IMR-90 (cell line): ENCODE measurements around the gene ALDH5A1. TPM values are rescaled to one million over a fixed set of nuclear protein-coding genes. Genes with fewer than 3 reads are reported as not detected.

Source experiments
- ATAC-seq: fragments of 200-7000 bp; cut with Tn5 transposase; 2 replicates; pipeline ENCODE4 v1.9.1; 2020; ENCODE audit warnings: low read depth, mild to moderate bottlenecking, moderate library complexity
- BruUV-seq: library from RNA; stranded (reverse); fragments of 400-500 nt; replicated peaks from 2 replicates; lab custom pipeline; 2021; lab: Mats Ljungman, UMichigan
- CTCF ChIA-PET: fragments of 300-600 bp; formaldehyde crosslinking; extraction: SDS; loops from one replicate; lab custom pipeline; 2021; ENCODE audit warnings: antibody characterized with exemption; lab: Yijun Ruan, JAX
- POLR2A ChIA-PET: fragments of 300-600 bp; sonication (Branson Sonifier 250); formaldehyde crosslinking; loops from one replicate; lab custom pipeline; 2022; ENCODE audit warnings: antibody characterized with exemption; ENCODE audit not compliant: unreplicated experiment; lab: Charles Lee
- DNase-seq: peaks from one replicate; pipeline ENCODE4 v3.0.0; 2013
- H2AFZ ChIP-seq: replicated peaks from 2 replicates; pipeline ENCODE3; 2013; ENCODE audit warnings: low read length, mild to moderate bottlenecking; ENCODE audit not compliant: poor library complexity
- H2AK5ac ChIP-seq: 2 replicates; pipeline ENCODE4 v1.6.1; 2013; ENCODE audit warnings: low read depth, low read length, inconsistent platforms
- H2AK9ac ChIP-seq: replicated peaks from 2 replicates; pipeline ENCODE3; 2013; ENCODE audit warnings: mild to moderate bottlenecking, low read depth, low read length, moderate library complexity; ENCODE audit not compliant: poor library complexity
- H2BK120ac ChIP-seq: 2 replicates; pipeline ENCODE4 v1.6.1; 2013; ENCODE audit warnings: low read depth, low read length, inconsistent platforms
- H2BK15ac ChIP-seq: 3 replicates; pipeline ENCODE4 v1.6.1; 2013; ENCODE audit warnings: low read depth, low read length, inconsistent platforms
- H2BK20ac ChIP-seq: 2 replicates; pipeline ENCODE4 v1.6.1; 2013; ENCODE audit warnings: low read depth, mild to moderate bottlenecking, inconsistent platforms, low read length, moderate library complexity
- H2BK5ac ChIP-seq: 2 replicates; pipeline ENCODE4 v1.6.1; 2013; ENCODE audit warnings: mild to moderate bottlenecking, low read depth, low read length, inconsistent platforms; ENCODE audit not compliant: poor library complexity, severe bottlenecking
- H3K14ac ChIP-seq: replicated peaks from 2 replicates; pipeline ENCODE4 v1.6.1; 2013; ENCODE audit warnings: low read depth, low read length, inconsistent platforms
- H3K18ac ChIP-seq: 2 replicates; pipeline ENCODE4 v1.6.1; 2013; ENCODE audit warnings: low read depth, low read length, control low read depth
- H3K23ac ChIP-seq: 2 replicates; pipeline ENCODE4 v1.6.1; 2013; ENCODE audit warnings: low read depth, low read length, inconsistent platforms
- H3K27ac ChIP-seq: 2 replicates; pipeline ENCODE4 v1.5.1; 2013; ENCODE audit warnings: mild to moderate bottlenecking, control low read depth, low read length; ENCODE audit not compliant: insufficient read depth
- H3K27me3 ChIP-seq: 2 replicates; pipeline ENCODE4 v1.6.1; 2013; ENCODE audit warnings: low read length; ENCODE audit not compliant: control insufficient read depth, insufficient read depth
- H3K36me3 ChIP-seq: 2 replicates; pipeline ENCODE4 v1.6.1; 2013; ENCODE audit warnings: low read length, mixed read lengths; ENCODE audit not compliant: control insufficient read depth, insufficient read depth
- H3K4ac ChIP-seq: 2 replicates; pipeline ENCODE4 v1.6.1; 2013; ENCODE audit warnings: low read depth, low read length, inconsistent platforms
- H3K4me1 ChIP-seq: 2 replicates; pipeline ENCODE4 v1.6.1; 2013; ENCODE audit warnings: low read length, mixed read lengths; ENCODE audit not compliant: control insufficient read depth, insufficient read depth
- H3K4me2 ChIP-seq: 2 replicates; pipeline ENCODE4 v1.6.1; 2013; ENCODE audit warnings: low read depth, mild to moderate bottlenecking, control low read depth, low read length, moderate library complexity
- H3K4me3 ChIP-seq: 2 replicates; pipeline ENCODE4 v1.5.1; 2013; ENCODE audit warnings: low read depth, mild to moderate bottlenecking, control low read depth, low read length, moderate library complexity; ENCODE audit not compliant: insufficient read depth
- H3K56ac ChIP-seq: 2 replicates; pipeline ENCODE4 v1.6.1; 2013; ENCODE audit warnings: low read length, inconsistent platforms; ENCODE audit not compliant: insufficient read depth; ENCODE audit errors: extremely low read depth
- H3K79me1 ChIP-seq, 2 experiments: 2 replicates each; pipeline ENCODE4 v1.6.1; 2013; ENCODE audit warnings: low read length in 2 of 2, inconsistent platforms in 1 of 2, low read depth in 1 of 2
- H3K9ac ChIP-seq: 2 replicates; pipeline ENCODE4 v1.6.1; 2013; ENCODE audit warnings: low read depth, low read length, control low read depth
- H3K9me1 ChIP-seq: 2 replicates; pipeline ENCODE4 v1.6.1; 2013; ENCODE audit warnings: low read length, inconsistent platforms; ENCODE audit not compliant: insufficient read depth
- H3K9me3 ChIP-seq: 2 replicates; pipeline ENCODE4 v1.6.1; 2013; ENCODE audit warnings: low read length; ENCODE audit not compliant: control insufficient read depth, insufficient read depth
- H4K20me1 ChIP-seq: 2 replicates; pipeline ENCODE4 v1.6.1; 2013; ENCODE audit warnings: low read length, inconsistent platforms; ENCODE audit not compliant: insufficient read depth
- H4K5ac ChIP-seq: 2 replicates; pipeline ENCODE4 v1.6.1; 2013; ENCODE audit warnings: mild to moderate bottlenecking, low read depth, low read length, control low read depth
- H4K8ac ChIP-seq, 2 experiments: 2 replicates each; pipeline ENCODE4 v1.6.1; 2013; ENCODE audit warnings: low read depth in 2 of 2, low read length in 2 of 2, control low read depth in 1 of 2, inconsistent platforms in 1 of 2
- H4K91ac ChIP-seq: 2 replicates; pipeline ENCODE4 v1.6.1; 2013; ENCODE audit warnings: low read depth, low read length, inconsistent platforms; ENCODE audit not compliant: insufficient read depth
- CHD1 ChIP-seq: IDR thresholded peaks from 2 replicates; pipeline ENCODE4 v1.6.1; 2012; ENCODE audit warnings: low read depth, low read length, improper control_type of control experiment
- RCOR1 ChIP-seq: IDR thresholded peaks from 2 replicates; pipeline ENCODE4 v1.6.1; 2012; ENCODE audit warnings: mild to moderate bottlenecking, low read length, improper control_type of control experiment; ENCODE audit not compliant: insufficient replicate concordance
- SMC3 ChIP-seq: fragments of 150-350 bp; IDR thresholded peaks from 2 replicates; pipeline ENCODE4 v1.6.1; 2016; ENCODE audit warnings: low read depth, mild to moderate bottlenecking, antibody characterized with exemption, low read length, moderate library complexity
- WGBS, 2 experiments: methylation state at CpG; one replicate each; pipeline versions ENCODE4 v1.1.5 to v1.1.7; 2013; ENCODE audit warnings: missing lambda C conversion rate in 2 of 2; ENCODE audit not compliant: insufficient read length in 1 of 2; ENCODE audit errors: extremely low coverage in 2 of 2; 5-methylcytosine and 5-hydroxymethylcytosine counted together
- dilution Hi-C: fragments of 300-500 bp; cut with HindIII; formaldehyde crosslinking; loops from one replicate; pipeline ENCODE4 v1.14.3; 2018; ENCODE audit warnings: low sequenced_read_pairs; ENCODE audit not compliant: unreplicated experiment
- in situ Hi-C: fragments of 300-500 bp; cut with MboI; formaldehyde crosslinking; loops from 3 replicates; pipeline ENCODE4 v1.14.3; 2019; ENCODE audit warnings: low sequenced_read_pairs, inconsistent platforms, mixed read lengths
- intact Hi-C: fragments of 100-400 bp; cut with micrococcal nuclease; formaldehyde crosslinking; loops from 2 replicates; pipeline ENCODE4 v1.10.0; 2022
- polyA plus RNA-seq, 3 experiments: library from polyadenylated mRNA; depleted of rRNA; stranded (reverse); fragments of >200 nt; gene quantifications; 2 replicates each; pipeline ENCODE4 v1.2.3, GENCODE V29; 2012; ENCODE audit warnings: low replicate concordance in 1 of 3
- total RNA-seq: library from RNA; depleted of rRNA; stranded (reverse); fragments of >200 nt; gene quantifications from 2 replicates; pipeline ENCODE4 v1.2.3, GENCODE V29; 2012

ALDH5A1 gene
- total and polyA plus RNA-seq, 2 of the 4 experiments (the other 2 are of a cell fraction): 0.36 to 0.48 TPM

DNA sequence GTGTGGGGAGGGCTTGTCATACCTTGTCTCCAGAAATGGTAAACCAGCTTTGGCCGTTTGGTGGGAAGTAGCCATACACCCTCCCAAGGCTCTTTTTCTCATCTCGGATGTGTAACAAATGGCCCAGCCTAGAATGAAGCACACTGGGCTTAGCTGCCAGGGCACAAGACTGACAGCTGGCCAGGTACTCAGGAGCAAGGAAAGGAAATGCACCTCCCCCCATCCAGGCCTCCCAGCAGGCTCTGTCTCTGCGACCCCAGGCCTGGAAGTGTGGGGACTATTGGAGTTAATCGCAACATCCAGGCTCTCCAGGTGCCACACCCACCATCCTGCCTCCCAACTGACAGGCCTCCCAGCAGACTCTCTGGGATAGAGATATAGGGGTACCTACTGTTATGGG lies 49.1 kb upstream of the ALDH5A1 start:
- H2AFZ ChIP-seq: no peak overlapping the region
- H3K23ac ChIP-seq: no peak overlapping the region
- no peak overlapping the region for H4K5ac ChIP-seq
- no peak overlapping the region for H2BK15ac ChIP-seq
- no peak overlapping the region for H3K27ac ChIP-seq
- no peak for ATAC-seq
- no CpG with 5 or more reads among the region's 4 CpGs for WGBS, 2 experiments
- H2AK5ac ChIP-seq: no peak overlapping the region
- H2BK5ac ChIP-seq: no peak overlapping the region
- H3K4me1 ChIP-seq: no peaks in the 10 kb centered on the region
- intact Hi-C loops: no loop called here
- no peak overlapping the region for H2BK120ac ChIP-seq
- H3K9ac ChIP-seq: no peak overlapping the region
- no peaks in the 10 kb centered on the region for H4K20me1 ChIP-seq
- TF ChIP-seq RCOR1 (no peak), SMC3 (no peak), CHD1 (no peak)
- no peak overlapping the region for H3K4ac ChIP-seq
- ChIA-PET CTCF (no interaction called here), POLR2A (no interaction called here)
- H3K14ac ChIP-seq: no peak overlapping the region
- no peak overlapping the region for H2AK9ac ChIP-seq
- H3K36me3 ChIP-seq: no peaks in the 10 kb centered on the region
- H3K18ac ChIP-seq: no peak overlapping the region
- H3K56ac ChIP-seq: no peak overlapping the region
- no peak overlapping the region for H2BK20ac ChIP-seq
- no peaks in the 10 kb centered on the region for H3K79me1 ChIP-seq
- no peak for DNase-seq
- H3K9me1 ChIP-seq: no peaks in the 10 kb centered on the region
- no peaks in the 10 kb centered on the region for H3K9me3 ChIP-seq
- in situ Hi-C loops: no loop called here
- H3K4me3 ChIP-seq: no peak overlapping the region
- H3K4me2 ChIP-seq: no peak overlapping the region
- H4K8ac ChIP-seq: no peak overlapping the region
- H4K91ac ChIP-seq: no peak overlapping the region
- BruUV-seq: no TSS peak
- dilution Hi-C loops: no loop called here
- H3K27me3 ChIP-seq: peaks cover 3% of the 10 kb centered on the region
